T-helper 2 cell (primary cell): ENCODE data around the gene SMARCA2.

ENCODE experiments used
- DNase-seq, 5 experiments: peaks; one replicate each; pipeline versions ENCODE4 v3.0.0 to v3.0.0-alpha.2; 2012 to 2022

Gene SMARCA2

DNA sequence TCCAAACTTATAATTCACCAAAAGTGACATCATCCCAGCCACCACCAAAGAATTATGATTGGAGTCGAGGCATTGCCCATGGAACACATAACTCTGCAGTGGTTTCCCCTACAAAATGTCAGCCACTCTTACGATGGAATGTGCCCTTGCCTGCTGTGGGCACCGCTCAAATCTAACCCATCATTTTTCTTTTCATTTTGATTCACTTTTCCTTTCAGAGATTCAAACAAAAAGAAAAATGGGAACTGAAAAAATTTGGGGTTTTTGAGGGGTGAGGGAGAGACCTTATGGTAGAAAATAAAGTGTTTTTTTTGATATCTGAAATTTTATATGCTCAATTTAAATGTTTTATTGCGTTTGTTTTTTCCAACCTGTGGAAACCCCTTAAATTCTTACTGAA lies 28.1 kb downstream of the SMARCA2 start:
- DNase-seq, result no peak

GRCh38 chr9:2043881-2044462 lies 28.8 kb downstream of the SMARCA2 start:
- peak in 1 of 5 experiments; percentile 14 for DNase-seq

GRCh38 chr9:2047144-2047671 lies 32.1 kb downstream of the SMARCA2 start:
- DNase-seq, result no peak

DNA sequence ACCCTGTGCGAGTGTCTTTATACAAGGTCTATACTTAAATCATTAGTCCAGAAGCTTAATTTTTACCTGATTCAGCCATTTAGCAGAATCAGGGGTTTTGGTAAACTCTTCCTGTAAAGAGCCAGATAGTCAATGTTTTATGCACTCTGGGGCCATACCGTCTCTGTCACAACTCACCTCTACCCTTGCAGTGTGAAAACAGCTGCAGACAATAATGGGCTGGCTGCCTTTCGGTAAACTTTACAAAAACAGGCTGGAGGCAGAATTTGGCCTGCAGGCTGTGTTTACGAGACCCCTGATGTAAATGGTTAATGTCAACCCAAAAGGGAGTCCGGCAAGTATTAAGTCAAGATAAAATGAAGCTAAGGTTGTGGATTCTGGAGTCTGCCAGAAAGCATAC lies 32.8 kb downstream of the SMARCA2 start:
- no peak for DNase-seq

DNA sequence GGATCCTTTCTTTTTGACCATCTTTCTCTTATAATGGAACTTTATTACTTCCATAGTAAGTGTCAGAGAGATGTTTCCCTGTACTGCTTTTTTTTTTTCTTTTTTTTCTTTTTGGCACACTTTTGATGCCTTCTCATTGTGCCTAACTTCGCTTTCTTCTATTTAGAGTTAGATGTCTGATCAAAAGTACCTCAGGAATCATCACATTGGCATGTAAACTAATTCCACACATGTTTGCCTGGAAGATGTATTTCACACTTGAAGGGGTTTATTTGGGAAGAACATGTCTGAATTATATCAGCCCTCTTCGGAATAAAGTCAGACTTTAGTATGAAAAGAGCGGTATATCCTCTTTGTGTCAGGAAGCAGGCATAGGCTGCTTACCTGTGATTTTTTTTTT lies 35.1 kb downstream of the SMARCA2 start:
- DNase-seq, result no peak

GRCh38 chr9:2053883-2054845 lies 39.0 kb downstream of the SMARCA2 start:
- DNase-seq, result peak in 4 of 5 experiments; percentile 47 to 97 (median 62)

GRCh38 chr9:2055203-2055658 lies 40.1 kb downstream of the SMARCA2 start:
- peak in 1 of 5 experiments; percentile 82 for DNase-seq

DNA sequence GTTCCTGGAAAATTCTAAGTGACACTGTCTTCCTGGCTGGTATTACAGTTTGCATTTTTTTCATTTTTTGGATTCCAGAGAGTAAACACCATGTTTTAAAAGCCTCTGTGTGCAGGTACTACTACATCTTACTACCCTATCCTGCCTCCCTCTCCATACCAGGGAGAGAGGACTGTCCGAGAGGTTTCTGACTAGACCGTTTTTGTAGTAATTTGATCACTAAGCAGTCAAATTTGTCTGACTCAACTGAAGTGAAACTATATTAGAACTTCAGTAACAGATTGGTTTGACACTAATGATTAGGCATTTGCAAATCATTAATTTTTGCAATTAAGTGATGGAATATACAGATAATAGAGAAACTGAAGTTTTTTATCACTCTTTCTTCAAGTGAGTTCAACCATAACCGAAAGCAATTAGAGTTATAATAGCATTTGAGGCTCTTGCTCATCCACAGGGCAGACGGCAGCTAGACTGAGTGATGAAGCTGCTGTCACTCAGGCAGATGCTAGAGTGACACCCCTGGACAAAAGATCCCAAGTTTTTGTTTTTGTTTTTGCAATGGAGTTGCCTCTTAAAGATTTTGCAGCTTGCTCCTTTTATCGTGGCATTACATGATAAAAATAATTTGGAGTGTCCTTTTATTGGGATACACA lies 44.3 kb downstream of the SMARCA2 start:
- no peak for DNase-seq

GRCh38 chr9:2060424-2060823 lies 45.3 kb downstream of the SMARCA2 start:
- DNase-seq, result no peak

DNA sequence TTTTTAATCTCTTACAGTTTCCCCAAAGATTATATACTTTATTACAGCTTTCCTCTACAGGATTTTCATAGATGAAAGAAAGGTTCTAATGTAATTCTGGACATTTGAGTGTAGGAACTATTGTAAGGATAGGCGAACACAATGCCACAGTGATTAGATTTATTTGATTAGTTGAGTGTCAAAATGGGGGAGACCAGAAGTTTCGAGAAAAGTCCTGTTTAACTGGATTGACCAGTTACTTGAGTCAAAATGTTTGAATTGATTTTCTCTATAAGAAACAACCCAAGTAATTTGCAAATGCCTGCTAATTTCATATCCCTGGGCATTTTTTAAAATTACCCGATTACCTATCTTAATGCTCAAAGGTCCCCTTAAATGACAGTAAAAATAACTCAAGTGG lies 50.6 kb downstream of the SMARCA2 start:
- DNase-seq, result no peak

DNA sequence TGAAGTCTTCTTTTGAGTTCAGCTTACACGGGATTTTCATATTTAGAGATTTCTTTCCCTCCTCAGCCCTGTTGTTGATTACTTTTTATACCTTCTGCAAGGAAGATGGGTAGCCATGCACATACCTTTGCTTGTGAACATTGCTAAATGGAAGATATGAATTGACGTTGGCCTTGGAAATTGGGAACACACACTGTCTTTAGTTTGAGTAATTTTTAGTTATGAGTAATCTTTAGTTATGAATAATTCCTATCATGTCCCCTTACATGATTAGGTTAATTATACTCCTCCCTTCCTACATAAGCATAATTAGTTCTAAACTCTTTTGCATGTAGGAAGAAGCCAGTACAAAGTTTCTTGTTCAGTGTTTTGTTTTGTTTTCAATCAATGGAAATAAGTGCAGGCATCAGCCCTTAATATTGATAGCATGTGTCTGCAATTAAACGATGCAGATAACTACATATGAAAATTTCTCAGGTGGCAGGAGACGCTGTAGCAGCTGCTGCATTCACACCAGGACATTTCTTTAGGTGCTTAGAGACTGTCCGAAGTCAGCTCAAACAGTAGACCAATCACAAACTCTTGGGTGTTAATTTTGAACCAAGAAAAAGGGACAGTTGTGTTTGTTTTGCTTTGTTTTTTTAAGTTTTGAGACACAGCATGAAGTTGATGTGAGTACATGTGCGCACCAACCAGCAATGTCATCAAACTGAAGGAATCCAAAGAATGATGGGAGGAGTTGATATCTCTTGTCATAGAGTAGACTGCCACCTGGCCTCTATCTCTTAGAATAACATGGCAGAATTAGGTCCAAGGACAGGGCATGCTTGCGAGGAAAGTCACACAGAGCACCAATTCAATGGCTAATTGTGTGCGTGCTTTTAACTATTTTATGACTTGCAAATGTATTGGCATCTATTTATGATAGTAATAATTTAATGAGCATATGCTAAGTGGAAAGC lies 51.4 kb downstream of the SMARCA2 start:
- peak in 2 of 5 experiments; percentile 6 to 35 for DNase-seq

GRCh38 chr9:2072752-2073405 lies 57.7 kb downstream of the SMARCA2 start:
- no peak for DNase-seq

DNA sequence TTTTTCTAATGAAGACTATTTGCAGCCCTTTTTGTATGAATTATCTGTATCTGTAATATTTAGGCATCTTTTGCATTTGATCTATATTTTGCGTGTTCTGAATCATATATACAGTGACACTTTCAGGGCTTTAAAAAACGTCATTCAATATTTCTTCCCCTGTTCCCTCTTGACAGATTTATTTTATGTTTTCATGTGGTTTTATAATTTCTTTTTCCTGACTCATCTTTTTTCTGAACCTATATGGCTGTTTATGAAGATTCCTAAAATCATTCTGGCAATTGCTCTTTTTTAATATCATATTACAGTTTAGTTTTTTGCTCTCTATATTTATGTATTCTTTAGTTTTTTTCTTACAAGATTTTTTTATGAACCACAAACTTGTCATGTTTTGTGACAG lies 67.6 kb downstream of the SMARCA2 start:
- no peak for DNase-seq

DNA sequence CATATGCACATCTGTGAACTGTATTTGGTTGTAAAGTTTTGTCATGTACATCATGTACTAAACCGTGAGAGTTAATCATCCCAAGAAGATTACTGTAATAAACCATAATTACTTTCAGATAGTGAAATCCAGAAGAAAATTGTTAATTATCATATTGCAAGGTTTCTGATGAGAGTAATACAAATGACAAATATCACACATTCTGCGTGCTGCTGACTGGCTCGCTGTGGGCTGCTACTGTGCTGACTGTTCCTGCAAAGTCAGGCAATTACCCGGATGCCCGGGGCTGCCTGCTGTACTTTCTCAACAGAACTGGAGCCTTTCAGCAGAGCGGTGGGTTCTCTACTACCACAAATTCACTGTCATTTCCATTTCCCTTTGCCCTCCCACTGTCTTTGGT lies 68.3 kb downstream of the SMARCA2 start:
- DNase-seq, result no peak

DNA sequence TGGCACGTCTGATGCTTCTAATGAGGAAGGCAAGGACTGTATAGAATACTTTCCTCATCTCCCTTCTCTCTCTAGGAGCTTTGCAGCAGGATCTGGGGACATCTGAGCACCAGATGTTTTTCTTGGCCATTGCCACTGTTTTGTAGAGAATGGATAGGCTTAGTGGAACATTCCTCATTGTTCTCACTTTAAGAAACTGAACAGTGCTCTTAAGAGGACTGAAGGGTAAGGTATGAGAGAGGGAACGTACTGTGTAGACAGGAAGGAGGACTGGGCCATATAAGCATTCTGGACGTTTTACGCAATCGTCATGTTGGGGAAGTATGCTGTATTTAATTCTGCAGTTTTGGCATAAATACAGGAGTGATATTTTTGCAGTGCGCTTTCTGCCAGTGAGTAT lies 70.6 kb downstream of the SMARCA2 start:
- DNase-seq, result no peak

- DNase-seq, result no peak
Measured at GRCh38 chr9:2086116-2086515, 71.0 kb downstream of the SMARCA2 start.

DNA sequence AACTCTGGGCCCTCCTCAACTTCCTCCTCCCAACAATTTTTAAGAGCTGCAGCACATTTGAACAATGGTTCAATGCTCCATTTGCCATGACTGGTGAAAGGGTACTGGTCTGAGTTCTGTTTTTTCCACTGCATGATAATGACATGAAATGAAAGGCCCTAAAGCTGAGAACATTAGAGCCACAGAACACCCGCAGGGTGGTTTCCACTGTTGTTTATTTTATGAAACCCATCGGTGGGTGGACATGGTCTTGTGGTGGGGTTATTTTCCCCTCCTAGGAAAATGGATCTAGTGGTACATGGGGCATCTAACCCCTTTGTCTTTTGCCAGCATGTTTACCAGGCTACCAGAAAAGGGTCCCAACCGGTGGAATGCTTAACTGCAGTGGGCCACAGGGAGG lies 71.8 kb downstream of the SMARCA2 start:
- DNase-seq, result no peak

DNA sequence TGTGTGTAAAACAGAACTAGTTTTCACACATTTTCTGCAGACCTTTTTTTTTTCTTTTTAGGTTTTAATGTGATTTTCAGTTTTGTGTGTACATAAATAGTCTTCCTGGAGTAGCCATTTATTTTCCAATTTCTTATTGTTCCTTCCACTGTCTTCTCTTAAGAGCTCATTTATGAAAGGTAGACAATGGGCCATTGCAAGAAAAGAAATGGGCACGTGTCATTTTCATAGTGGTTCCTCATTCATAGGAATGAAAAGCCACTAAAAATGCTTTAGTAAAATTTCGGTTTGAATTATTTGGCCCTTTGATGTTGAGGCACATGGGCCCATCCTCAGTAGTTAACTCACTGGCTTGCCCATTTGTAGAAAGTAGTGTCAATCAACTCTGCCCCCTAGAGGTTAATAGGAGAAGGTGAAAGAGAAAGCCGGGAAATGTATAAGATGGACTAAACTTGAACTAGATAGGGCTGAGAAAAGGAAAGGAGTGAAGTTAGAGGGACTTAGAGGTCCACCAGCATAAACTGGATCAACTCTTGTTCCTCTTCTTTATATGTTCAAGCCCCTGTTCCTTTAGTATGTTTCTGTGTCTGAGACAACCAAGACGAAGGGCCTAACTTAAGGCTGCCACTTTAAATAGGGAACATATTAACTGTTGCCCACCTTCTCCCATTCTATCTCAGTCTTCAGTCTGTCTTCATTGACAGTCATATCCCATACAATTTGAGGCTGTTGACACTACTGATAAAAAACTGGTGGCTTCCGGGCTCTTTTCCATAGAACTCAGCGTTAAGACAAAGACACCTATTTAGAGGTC lies 72.6 kb downstream of the SMARCA2 start:
- DNase-seq, result peak in 2 of 5 experiments; percentile 28 to 73

- no peak for DNase-seq
Measured at GRCh38 chr9:2093920-2094597, 78.9 kb downstream of the SMARCA2 start.
